Karpas-422 (cell line): ENCODE results near the gene ADAMTSL3. TPM values are rescaled to one million over a fixed set of nuclear protein-coding genes. Genes with fewer than 3 reads are reported as not detected.

ENCODE experiments used
- DNase-seq: peaks from one replicate; pipeline ENCODE4 v3.0.0-alpha.2; 2015
- H2AFZ ChIP-seq: fragments of 200-600 bp; sonication (generic); 2 replicates; pipeline ENCODE4 v1.6.1; 2014; ENCODE audit warnings: antibody characterized with exemption, low read length, mixed read lengths
- H3K27ac ChIP-seq: fragments of 200-600 bp; sonication (generic); 2 replicates; pipeline ENCODE4 v1.5.1; 2014; ENCODE audit warnings: mild to moderate bottlenecking, low read length, moderate library complexity
- H3K27me3 ChIP-seq: fragments of 200-600 bp; sonication (generic); 2 replicates; pipeline ENCODE4 v1.6.1; 2014; ENCODE audit warnings: low read length, mixed read lengths
- H3K36me3 ChIP-seq: fragments of 200-600 bp; sonication (generic); 2 replicates; pipeline ENCODE4 v1.6.1; 2014; ENCODE audit warnings: low read length, mixed read lengths; ENCODE audit not compliant: insufficient read depth
- H3K4me1 ChIP-seq: fragments of 200-600 bp; sonication (generic); 2 replicates; pipeline ENCODE4 v1.6.1; 2014; ENCODE audit warnings: mild to moderate bottlenecking, low read length, mixed read lengths
- H3K4me2 ChIP-seq: fragments of 200-600 bp; sonication (generic); 2 replicates; pipeline ENCODE4 v1.6.1; 2014; ENCODE audit warnings: low read length, low read depth, mild to moderate bottlenecking; ENCODE audit not compliant: poor library complexity, severe bottlenecking
- H3K4me3 ChIP-seq: fragments of 200-600 bp; sonication (generic); 2 replicates; pipeline ENCODE4 v1.5.1; 2014; ENCODE audit warnings: mild to moderate bottlenecking, antibody characterized with exemption, low read length, mixed read lengths
- H3K79me2 ChIP-seq: fragments of 200-600 bp; sonication (generic); 2 replicates; pipeline ENCODE4 v1.6.1; 2014; ENCODE audit warnings: mild to moderate bottlenecking, low read length, mixed read lengths
- H3K9ac ChIP-seq: fragments of 200-600 bp; sonication (generic); 2 replicates; pipeline ENCODE4 v1.6.0; 2014; ENCODE audit warnings: low read length
- H3K9me2 ChIP-seq: fragments of 200-600 bp; sonication (generic), shearing (Covaris generic); replicated peaks from 2 replicates; pipeline ENCODE4 v1.6.0; 2014; ENCODE audit warnings: mild to moderate bottlenecking, low read length, moderate library complexity; ENCODE audit not compliant: insufficient read depth
- H3K9me3 ChIP-seq: fragments of 300-700, 200-600 bp; sonication (generic); 2 replicates; pipeline ENCODE4 v1.6.1; 2014; ENCODE audit warnings: low read length, mixed read lengths
- H4K20me1 ChIP-seq: fragments of 200-600 bp; sonication (generic); 2 replicates; pipeline ENCODE4 v1.6.1; 2014; ENCODE audit warnings: mild to moderate bottlenecking, antibody characterized with exemption, low read length, low read depth; ENCODE audit not compliant: insufficient read depth
- total RNA-seq: library from RNA; depleted of rRNA; stranded (reverse); fragments of >200 nt; shearing (Covaris generic); gene quantifications from 2 replicates; pipeline ENCODE4 v1.2.3, GENCODE V29; 2014; ENCODE audit warnings: low replicate concordance

Gene ADAMTSL3
- total RNA-seq, 1 experiment from 2014 or later: not detected

- H3K4me3 ChIP-seq: no peak overlapping the region
- H2AFZ ChIP-seq: no peak overlapping the region
- H3K27me3 ChIP-seq: no peaks in the 10 kb centered on the region
- H3K79me2 ChIP-seq: no peaks in the 10 kb centered on the region
- H3K4me1 ChIP-seq: no peaks in the 10 kb centered on the region
- H3K4me2 ChIP-seq: no peak overlapping the region
- no peak overlapping the region for H3K27ac ChIP-seq
- H3K9me2 ChIP-seq: no peaks in the 10 kb centered on the region
- no peaks in the 10 kb centered on the region for H3K9me3 ChIP-seq
- H4K20me1 ChIP-seq: no peaks in the 10 kb centered on the region
- H3K36me3 ChIP-seq: no peaks in the 10 kb centered on the region
- DNase-seq: no peak
- no peak overlapping the region for H3K9ac ChIP-seq
Measured at GRCh38 chr15:83850501-83851245, 196.8 kb downstream of the ADAMTSL3 start.

DNA sequence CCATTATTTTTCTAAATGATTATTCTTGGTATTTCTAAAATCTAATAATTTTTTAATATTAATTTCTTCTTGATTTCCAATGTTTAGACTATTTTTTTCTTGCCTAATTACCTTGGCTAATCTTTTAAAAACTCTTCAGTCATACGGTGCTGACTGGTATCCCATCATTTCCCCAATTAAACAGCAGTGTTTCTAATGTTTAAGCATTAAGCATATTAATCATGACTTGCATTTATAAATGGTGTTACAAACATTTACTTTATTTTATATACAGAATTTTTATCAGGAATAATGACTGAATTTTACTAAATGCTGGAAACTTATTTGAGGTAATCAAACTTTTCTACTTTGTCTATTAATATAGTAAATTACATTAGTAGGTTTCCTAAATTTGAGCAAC is 199.3 kb downstream of the ADAMTSL3 start:
- H3K79me2 ChIP-seq: no peaks in the 10 kb centered on the region
- H3K27ac ChIP-seq: no peak overlapping the region
- no peak overlapping the region for H2AFZ ChIP-seq
- no peak for DNase-seq
- H3K36me3 ChIP-seq: no peaks in the 10 kb centered on the region
- no peaks in the 10 kb centered on the region for H4K20me1 ChIP-seq
- H3K4me3 ChIP-seq: no peak overlapping the region
- no peaks in the 10 kb centered on the region for H3K9me2 ChIP-seq
- H3K4me2 ChIP-seq: no peak overlapping the region
- no peaks in the 10 kb centered on the region for H3K9me3 ChIP-seq
- H3K4me1 ChIP-seq: no peaks in the 10 kb centered on the region
- H3K27me3 ChIP-seq: no peaks in the 10 kb centered on the region
- no peak overlapping the region for H3K9ac ChIP-seq

- H3K79me2 ChIP-seq: no peaks in the 10 kb centered on the region
- no peak for DNase-seq
- no peak overlapping the region for H3K9ac ChIP-seq
- no peaks in the 10 kb centered on the region for H3K9me2 ChIP-seq
- H2AFZ ChIP-seq: no peak overlapping the region
- H3K4me3 ChIP-seq: no peak overlapping the region
- H3K4me1 ChIP-seq: no peaks in the 10 kb centered on the region
- H3K36me3 ChIP-seq: no peaks in the 10 kb centered on the region
- H3K9me3 ChIP-seq: no peaks in the 10 kb centered on the region
- H3K27ac ChIP-seq: no peak overlapping the region
- no peak overlapping the region for H3K4me2 ChIP-seq
- H3K27me3 ChIP-seq: no peaks in the 10 kb centered on the region
- H4K20me1 ChIP-seq: no peaks in the 10 kb centered on the region
Measured at GRCh38 chr15:83854321-83854720, 200.4 kb downstream of the ADAMTSL3 start.

DNA sequence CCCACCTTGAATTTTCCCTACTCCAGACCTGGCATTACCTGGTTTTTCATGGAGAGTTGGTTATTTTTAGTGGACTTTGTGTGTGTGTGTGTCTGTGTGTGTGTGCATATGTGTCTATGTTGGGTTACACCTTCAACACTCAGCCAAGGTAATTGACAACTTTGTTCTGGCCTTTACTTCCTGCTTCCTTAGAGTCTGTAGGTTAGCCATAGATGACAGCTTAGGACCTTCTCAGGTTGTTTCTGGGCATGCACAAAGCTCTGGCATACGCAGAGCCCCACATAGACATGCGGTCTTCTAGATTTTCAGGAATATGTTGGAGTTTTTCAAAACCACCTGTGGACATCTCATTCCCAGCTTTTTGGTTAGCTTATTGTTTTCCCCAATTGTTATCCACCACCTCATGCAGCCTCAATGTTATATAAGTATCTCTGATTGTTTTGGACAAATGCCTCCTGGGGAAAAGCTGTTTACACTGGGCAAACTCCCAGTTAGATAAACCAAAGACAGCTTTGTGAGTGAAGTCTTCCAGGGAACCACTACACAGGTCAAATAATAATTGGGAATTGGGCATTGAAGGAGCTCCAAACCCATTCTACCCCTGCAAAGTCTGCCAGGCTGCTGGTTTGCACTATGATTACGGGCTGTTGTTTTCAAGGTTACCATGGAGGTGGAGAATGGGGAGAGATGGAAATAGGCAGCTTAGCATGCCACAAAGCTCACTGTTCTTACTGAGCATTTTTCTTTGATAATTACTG is 201.2 kb downstream of the ADAMTSL3 start:
- no peak for DNase-seq
- Histone ChIP-seq H4K20me1 (no peaks in the 10 kb centered on the region), H3K9ac (no peak overlapping the region), H3K4me2 (no peak overlapping the region), H3K9me3 (no peaks in the 10 kb centered on the region), H3K27me3 (no peaks in the 10 kb centered on the region), H3K4me1 (no peaks in the 10 kb centered on the region), H2AFZ (no peak overlapping the region), H3K4me3 (no peak overlapping the region), H3K27ac (no peak overlapping the region), H3K9me2 (no peaks in the 10 kb centered on the region), H3K79me2 (no peaks in the 10 kb centered on the region), H3K36me3 (no peaks in the 10 kb centered on the region)

- Histone ChIP-seq H3K79me2 (no peaks in the 10 kb centered on the region), H3K4me3 (no peak overlapping the region), H3K27ac (no peak overlapping the region), H3K27me3 (no peaks in the 10 kb centered on the region), H3K4me2 (no peak overlapping the region), H3K4me1 (no peaks in the 10 kb centered on the region), H2AFZ (no peak overlapping the region), H3K9me2 (no peaks in the 10 kb centered on the region), H3K9ac (no peak overlapping the region), H4K20me1 (no peaks in the 10 kb centered on the region), H3K36me3 (no peaks in the 10 kb centered on the region), H3K9me3 (no peaks in the 10 kb centered on the region)
- no peak for DNase-seq
Measured at GRCh38 chr15:83855956-83856355, 202.0 kb downstream of the ADAMTSL3 start.

GRCh38 chr15:83858820-83859505 is 205.0 kb downstream of the ADAMTSL3 start:
- no peaks in the 10 kb centered on the region for H3K27me3 ChIP-seq
- H3K9ac ChIP-seq: no peak overlapping the region
- no peak overlapping the region for H3K27ac ChIP-seq
- no peaks in the 10 kb centered on the region for H3K36me3 ChIP-seq
- no peaks in the 10 kb centered on the region for H3K9me2 ChIP-seq
- no peak overlapping the region for H3K4me2 ChIP-seq
- DNase-seq: no peak
- H3K9me3 ChIP-seq: no peaks in the 10 kb centered on the region
- no peaks in the 10 kb centered on the region for H3K79me2 ChIP-seq
- H2AFZ ChIP-seq: no peak overlapping the region
- H3K4me3 ChIP-seq: no peak overlapping the region
- no peaks in the 10 kb centered on the region for H3K4me1 ChIP-seq
- no peaks in the 10 kb centered on the region for H4K20me1 ChIP-seq

- DNase-seq: no peak
- no peak overlapping the region for H3K4me3 ChIP-seq
- no peaks in the 10 kb centered on the region for H4K20me1 ChIP-seq
- no peaks in the 10 kb centered on the region for H3K9me2 ChIP-seq
- no peak overlapping the region for H3K27ac ChIP-seq
- no peaks in the 10 kb centered on the region for H3K79me2 ChIP-seq
- H3K36me3 ChIP-seq: no peaks in the 10 kb centered on the region
- no peak overlapping the region for H2AFZ ChIP-seq
- H3K9me3 ChIP-seq: no peaks in the 10 kb centered on the region
- no peak overlapping the region for H3K9ac ChIP-seq
- no peaks in the 10 kb centered on the region for H3K4me1 ChIP-seq
- no peak overlapping the region for H3K4me2 ChIP-seq
- no peaks in the 10 kb centered on the region for H3K27me3 ChIP-seq
Measured at GRCh38 chr15:83866692-83867091, 212.8 kb downstream of the ADAMTSL3 start.

GRCh38 chr15:83869341-83869740 is 215.4 kb downstream of the ADAMTSL3 start:
- H3K27me3 ChIP-seq: no peaks in the 10 kb centered on the region
- no peak overlapping the region for H3K4me2 ChIP-seq
- H3K27ac ChIP-seq: no peak overlapping the region
- no peak overlapping the region for H3K4me3 ChIP-seq
- H3K79me2 ChIP-seq: no peaks in the 10 kb centered on the region
- DNase-seq: no peak
- no peaks in the 10 kb centered on the region for H3K4me1 ChIP-seq
- H3K9me2 ChIP-seq: no peaks in the 10 kb centered on the region
- H4K20me1 ChIP-seq: no peaks in the 10 kb centered on the region
- H2AFZ ChIP-seq: no peak overlapping the region
- H3K9me3 ChIP-seq: no peaks in the 10 kb centered on the region
- H3K9ac ChIP-seq: no peak overlapping the region
- H3K36me3 ChIP-seq: no peaks in the 10 kb centered on the region
